Uterus (tissue), 4 donors: ENCODE results near the gene FNIP1. TPM values are rescaled to one million over a fixed set of nuclear protein-coding genes. Genes with fewer than 3 reads are reported as not detected.

Source experiments
- DNase-seq, 2 donors: peaks; one replicate each; pipeline ENCODE4 v3.0.0-alpha.2; 2019 to 2020
- H3K27ac ChIP-seq, 2 donors: fragments of 200-600 bp; sonication (generic); 1 replicate in 1 of 2; 2 replicates in 1 of 2; pipeline ENCODE4 v1.5.1; 2016 to 2018
- H3K27me3 ChIP-seq, 2 donors: fragments of 200-600 bp; sonication (generic); one replicate each; pipeline ENCODE4 v1.5.1; 2018 to 2019; ENCODE audit warnings: control low read depth in 1 of 2
- H3K36me3 ChIP-seq, 2 donors: fragments of 200-600 bp; sonication (generic); one replicate each; pipeline ENCODE4 v1.5.1; 2019; ENCODE audit warnings: control low read depth in 1 of 2
- H3K4me1 ChIP-seq, 2 donors: fragments of 200-600 bp; sonication (generic); one replicate each; pipeline ENCODE4 v1.5.1; 2018 to 2019; ENCODE audit warnings: control low read depth in 1 of 2
- H3K4me3 ChIP-seq, 2 donors: fragments of 200-600 bp; sonication (generic); 1 replicate in 1 of 2; 2 replicates in 1 of 2; pipeline ENCODE4 v1.5.1; 2018 to 2019; ENCODE audit warnings: mild to moderate bottlenecking in 1 of 2
- H3K9me3 ChIP-seq, 2 donors: fragments of 200-600 bp; sonication (generic); one replicate each; pipeline ENCODE4 v1.5.1; 2019; ENCODE audit warnings: control low read depth in 1 of 2
- POLR2A ChIP-seq, 2 donors: fragments of 450-650 bp; IDR thresholded peaks; one replicate each; pipeline ENCODE4 v1.6.1; 2016; ENCODE audit warnings: antibody characterized with exemption in 2 of 2, mild to moderate bottlenecking in 1 of 2, moderate library complexity in 1 of 2
- intact Hi-C: fragments of 100-400 bp; cut with DNase I; formaldehyde crosslinking; loops from one replicate; pipeline ENCODE4 v1.15.1; 2023; ENCODE audit warnings: low total_unique reads
- total RNA-seq, 4 donors: library from RNA; depleted of rRNA in 3 of 4; stranded (reverse); fragments of >200 nt in 3 of 4; gene quantifications; one replicate each; pipeline versions ENCODE4 v1.1.0 to v1.2.4, GENCODE V29; 2014 to 2023
- TF ChIP-seq, protein P1 (sequence below), 4 experiments: fragments of 200-600 bp in 2 of 4; fragments of 450-650 bp in 2 of 4; sonication (generic) in 2 of 4; IDR thresholded peaks; one replicate each; pipeline ENCODE4 v1.5.1; 2016 to 2019; ENCODE audit warnings: antibody characterized with exemption in 4 of 4, mild to moderate bottlenecking in 2 of 4, moderate library complexity in 1 of 4
- donor health status: DM: yes; HTN: yes; CAD: no.

The FNIP1 gene
- total RNA-seq, 4 donors from 2014 or later = 32.4 to 89.6 (median 61.0) TPM

- no peaks in the 10 kb centered on the region for H3K36me3 ChIP-seq
- peak within 1 kb of the TSS; percentile 68 to 87 for H3K4me3 ChIP-seq
- H3K4me1 ChIP-seq = peaks cover 5 to 7% of the 10 kb centered on the region in 2 donors
- intact Hi-C loops = no loop called here
- DNase-seq = peak; percentile 97 to 100
- H3K27me3 ChIP-seq = no peaks in the 10 kb centered on the region
- no peaks in the 10 kb centered on the region for H3K9me3 ChIP-seq
- H3K27ac ChIP-seq = peak within 1 kb of the TSS; percentile 96 to 97
- TF ChIP-seq POLR2A (IDR thresholded peaks at IDR 0.05) = peak; percentile 86
- TF ChIP-seq, protein P1, sequence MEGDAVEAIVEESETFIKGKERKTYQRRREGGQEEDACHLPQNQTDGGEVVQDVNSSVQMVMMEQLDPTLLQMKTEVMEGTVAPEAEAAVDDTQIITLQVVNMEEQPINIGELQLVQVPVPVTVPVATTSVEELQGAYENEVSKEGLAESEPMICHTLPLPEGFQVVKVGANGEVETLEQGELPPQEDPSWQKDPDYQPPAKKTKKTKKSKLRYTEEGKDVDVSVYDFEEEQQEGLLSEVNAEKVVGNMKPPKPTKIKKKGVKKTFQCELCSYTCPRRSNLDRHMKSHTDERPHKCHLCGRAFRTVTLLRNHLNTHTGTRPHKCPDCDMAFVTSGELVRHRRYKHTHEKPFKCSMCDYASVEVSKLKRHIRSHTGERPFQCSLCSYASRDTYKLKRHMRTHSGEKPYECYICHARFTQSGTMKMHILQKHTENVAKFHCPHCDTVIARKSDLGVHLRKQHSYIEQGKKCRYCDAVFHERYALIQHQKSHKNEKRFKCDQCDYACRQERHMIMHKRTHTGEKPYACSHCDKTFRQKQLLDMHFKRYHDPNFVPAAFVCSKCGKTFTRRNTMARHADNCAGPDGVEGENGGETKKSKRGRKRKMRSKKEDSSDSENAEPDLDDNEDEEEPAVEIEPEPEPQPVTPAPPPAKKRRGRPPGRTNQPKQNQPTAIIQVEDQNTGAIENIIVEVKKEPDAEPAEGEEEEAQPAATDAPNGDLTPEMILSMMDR (IDR thresholded peaks at IDR 0.05) = peak in 2 of 4 experiments; percentile 11 to 24
Observed at GRCh38 chr5:131634996-131635683, 161.7 kb downstream of the FNIP1 start, which contains the start of gene RAPGEF6. Gene RAPGEF6, minus strand, starts transcription at chr5:131635229. Its CDS starts 199 bp downstream, at chr5:131635030.

DNA sequence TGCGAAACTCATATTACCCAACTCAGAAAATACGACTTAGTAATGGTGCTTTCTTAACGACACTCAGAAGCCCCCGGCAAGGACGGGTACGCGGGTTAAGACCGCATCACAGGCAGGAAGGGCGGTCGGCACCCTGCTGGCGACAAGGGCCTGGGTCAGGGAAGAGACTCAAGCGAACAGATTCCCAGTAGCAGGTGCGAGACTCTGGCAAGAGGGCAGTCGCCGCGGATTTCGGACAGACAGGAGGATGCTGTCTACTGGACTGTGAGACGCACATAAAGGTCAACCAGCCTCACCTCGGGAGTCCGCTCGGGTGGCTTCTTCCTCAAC lies 162.2 kb downstream of the FNIP1 start:
- Histone ChIP-seq H3K9me3 (no peaks in the 10 kb centered on the region), H3K36me3 (no peaks in the 10 kb centered on the region), H3K4me3 (peak overlapping the region; percentile 68 to 87), H3K4me1 (peaks cover 5 to 7% of the 10 kb centered on the region in 2 donors), H3K27me3 (no peaks in the 10 kb centered on the region), H3K27ac (peak overlapping the region; percentile 96 to 97)
- no peak for DNase-seq
- intact Hi-C loops = no loop called here
- no peak for TF ChIP-seq POLR2A (IDR thresholded peaks at IDR 0.05)
- TF ChIP-seq, protein P1 (IDR thresholded peaks at IDR 0.05) = peak in 1 of 4 experiments; percentile 13

GRCh38 chr5:131634238-131634637 lies 162.6 kb downstream of the FNIP1 start:
- H3K9me3 ChIP-seq = no peaks in the 10 kb centered on the region
- intact Hi-C loops = no loop called here
- H3K4me3 ChIP-seq = peak overlapping the region; percentile 68 to 87
- no peak for DNase-seq
- peaks cover 5 to 7% of the 10 kb centered on the region in 2 donors for H3K4me1 ChIP-seq
- TF ChIP-seq, protein P1 (IDR thresholded peaks at IDR 0.05) = no peak
- no peak for TF ChIP-seq POLR2A (IDR thresholded peaks at IDR 0.05)
- H3K36me3 ChIP-seq = no peaks in the 10 kb centered on the region
- H3K27me3 ChIP-seq = no peaks in the 10 kb centered on the region
- H3K27ac ChIP-seq = peak overlapping the region; percentile 96 to 97

GRCh38 chr5:131633830-131634229 lies 163.0 kb downstream of the FNIP1 start:
- TF ChIP-seq, protein P1 (IDR thresholded peaks at IDR 0.05) = no peak
- no peak for TF ChIP-seq POLR2A (IDR thresholded peaks at IDR 0.05)
- H3K4me1 ChIP-seq = peaks cover 5 to 7% of the 10 kb centered on the region in 2 donors
- no peak for DNase-seq
- no peaks in the 10 kb centered on the region for H3K9me3 ChIP-seq
- intact Hi-C loops = no loop called here
- peak overlapping the region in 1 of 2 donors; percentile 96 for H3K27ac ChIP-seq
- H3K4me3 ChIP-seq = peak overlapping the region in 1 of 2 donors; percentile 68
- no peaks in the 10 kb centered on the region for H3K36me3 ChIP-seq
- H3K27me3 ChIP-seq = no peaks in the 10 kb centered on the region

DNA sequence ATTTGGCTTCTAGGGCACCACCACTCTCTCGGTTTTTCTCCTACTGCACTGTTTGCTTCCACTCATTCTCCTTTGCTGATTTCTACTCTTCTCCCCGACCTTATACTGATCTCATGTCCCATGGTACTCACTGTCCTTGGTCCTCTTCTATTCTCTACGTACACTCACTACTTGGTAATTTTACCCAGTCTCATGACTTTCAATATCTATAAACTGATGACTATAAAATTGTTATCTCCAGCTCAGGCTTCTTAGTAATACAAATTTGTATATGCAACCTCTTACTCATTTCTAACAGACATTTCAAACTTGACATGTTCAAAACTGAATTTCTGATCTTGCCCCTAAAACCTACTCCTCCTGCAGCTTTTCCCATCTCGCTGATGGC lies 165.9 kb downstream of the FNIP1 start:
- H3K27ac ChIP-seq = no peak overlapping the region
- no peak for DNase-seq
- intact Hi-C loops = no loop called here
- H3K4me3 ChIP-seq = no peak overlapping the region
- no peaks in the 10 kb centered on the region for H3K27me3 ChIP-seq
- H3K9me3 ChIP-seq = no peaks in the 10 kb centered on the region
- TF ChIP-seq POLR2A (IDR thresholded peaks at IDR 0.05) = no peak
- TF ChIP-seq, protein P1 (IDR thresholded peaks at IDR 0.05) = no peak
- peaks cover 5 to 7% of the 10 kb centered on the region in 2 donors for H3K4me1 ChIP-seq
- no peaks in the 10 kb centered on the region for H3K36me3 ChIP-seq
